Ovary (tissue), 3 donors: ENCODE results near the gene FBXL5.

Source experiments
- POLR2A ChIP-seq: fragments of 450-650 bp; IDR thresholded peaks from one replicate; pipeline ENCODE4 v1.6.1; 2017; ENCODE audit warnings: antibody characterized with exemption, mild to moderate bottlenecking, moderate library complexity
- TF ChIP-seq, protein P1 (sequence below), 3 donors: fragments of 450-650 bp in 2 of 3; fragments of 200-600 bp in 1 of 3; IDR thresholded peaks; one replicate each; pipeline versions ENCODE4 v1.5.1 to v1.8.0; 2016 to 2022; ENCODE audit warnings: antibody characterized with exemption in 3 of 3, mild to moderate bottlenecking in 1 of 3
- donor health status: DM: no; HTN: no; CAD: no.

DNA sequence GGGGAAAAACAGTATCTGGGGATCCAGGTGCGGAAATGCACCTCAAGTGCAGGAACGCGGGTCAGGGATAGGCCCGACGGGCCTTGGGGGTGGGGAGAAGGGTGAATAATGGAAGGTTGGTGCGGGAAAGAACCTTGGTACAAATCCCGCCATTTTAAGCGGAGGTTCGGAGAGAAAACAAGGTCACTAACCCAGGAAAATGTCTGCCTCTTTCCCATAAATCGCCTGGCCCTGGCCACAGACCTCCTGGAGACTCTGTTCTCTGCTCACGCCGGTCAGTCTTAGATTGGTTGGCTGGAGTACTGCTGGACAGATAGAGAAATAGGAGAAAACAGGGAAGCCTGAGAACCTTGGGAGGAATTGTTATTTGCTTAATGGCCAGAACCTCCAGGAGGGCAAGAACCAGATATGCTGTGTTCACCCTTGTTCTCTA lies 897 bp upstream of the FBXL5 start:
- TF ChIP-seq, protein P1, sequence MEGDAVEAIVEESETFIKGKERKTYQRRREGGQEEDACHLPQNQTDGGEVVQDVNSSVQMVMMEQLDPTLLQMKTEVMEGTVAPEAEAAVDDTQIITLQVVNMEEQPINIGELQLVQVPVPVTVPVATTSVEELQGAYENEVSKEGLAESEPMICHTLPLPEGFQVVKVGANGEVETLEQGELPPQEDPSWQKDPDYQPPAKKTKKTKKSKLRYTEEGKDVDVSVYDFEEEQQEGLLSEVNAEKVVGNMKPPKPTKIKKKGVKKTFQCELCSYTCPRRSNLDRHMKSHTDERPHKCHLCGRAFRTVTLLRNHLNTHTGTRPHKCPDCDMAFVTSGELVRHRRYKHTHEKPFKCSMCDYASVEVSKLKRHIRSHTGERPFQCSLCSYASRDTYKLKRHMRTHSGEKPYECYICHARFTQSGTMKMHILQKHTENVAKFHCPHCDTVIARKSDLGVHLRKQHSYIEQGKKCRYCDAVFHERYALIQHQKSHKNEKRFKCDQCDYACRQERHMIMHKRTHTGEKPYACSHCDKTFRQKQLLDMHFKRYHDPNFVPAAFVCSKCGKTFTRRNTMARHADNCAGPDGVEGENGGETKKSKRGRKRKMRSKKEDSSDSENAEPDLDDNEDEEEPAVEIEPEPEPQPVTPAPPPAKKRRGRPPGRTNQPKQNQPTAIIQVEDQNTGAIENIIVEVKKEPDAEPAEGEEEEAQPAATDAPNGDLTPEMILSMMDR (IDR thresholded peaks at IDR 0.05): no peak
- no peak for TF ChIP-seq POLR2A
